H9 (cell line): ENCODE data around the gene BBIP1. TPM values are rescaled to one million over a fixed set of nuclear protein-coding genes. Genes with fewer than 3 reads are reported as not detected.

ENCODE experiments used
- DNase-seq: peaks from one replicate; pipeline ENCODE4 v3.0.0-alpha.2; 2017
- H2AFZ ChIP-seq: one replicate; pipeline ENCODE4 v1.6.1; 2013; ENCODE audit warnings: mild to moderate bottlenecking, low read length, control low read depth, moderate library complexity
- H2AK5ac ChIP-seq: 2 replicates; pipeline ENCODE4 v1.6.1; 2013; ENCODE audit warnings: low read length, control low read depth, mixed read lengths; ENCODE audit not compliant: insufficient read length
- H2BK120ac ChIP-seq: one replicate; pipeline ENCODE4 v1.6.1; 2013; ENCODE audit warnings: low read depth, mild to moderate bottlenecking, low read length, control low read depth, inconsistent platforms; ENCODE audit not compliant: poor library complexity, severe bottlenecking
- H2BK12ac ChIP-seq: 2 replicates; pipeline ENCODE4 v1.6.1; 2013; ENCODE audit warnings: low read length, control low read depth, mixed read lengths, low read depth; ENCODE audit not compliant: insufficient read length
- H2BK15ac ChIP-seq: 2 replicates; pipeline ENCODE4 v1.6.1; 2013; ENCODE audit warnings: low read depth, low read length, control low read depth
- H2BK20ac ChIP-seq: one replicate; pipeline ENCODE4 v1.6.1; 2013; ENCODE audit warnings: low read depth, mild to moderate bottlenecking, low read length, control low read depth, inconsistent platforms; ENCODE audit not compliant: poor library complexity, severe bottlenecking
- H2BK5ac ChIP-seq: 2 replicates; pipeline ENCODE4 v1.6.1; 2013; ENCODE audit warnings: low read length, control low read depth, mixed read lengths; ENCODE audit not compliant: insufficient read length
- H3K14ac ChIP-seq: 2 replicates; pipeline ENCODE4 v1.6.1; 2013; ENCODE audit warnings: low read length, control low read depth; ENCODE audit not compliant: insufficient read depth
- H3K18ac ChIP-seq: 2 replicates; pipeline ENCODE4 v1.6.1; 2013; ENCODE audit warnings: low read depth, mild to moderate bottlenecking, mixed read lengths, low read length, control low read depth; ENCODE audit not compliant: insufficient read length
- H3K23ac ChIP-seq: 2 replicates; pipeline ENCODE4 v1.6.1; 2013; ENCODE audit warnings: low read length, control low read depth, mixed read lengths, low read depth; ENCODE audit not compliant: insufficient read length
- H3K23me2 ChIP-seq: 2 replicates; pipeline ENCODE4 v1.6.1; 2013; ENCODE audit warnings: low read depth, mild to moderate bottlenecking, mixed read lengths, low read length, control low read depth; ENCODE audit not compliant: insufficient read length, poor library complexity, severe bottlenecking
- H3K27ac ChIP-seq: 2 replicates; pipeline ENCODE4 v1.5.1; 2013; ENCODE audit warnings: low read length, control low read depth, mixed read lengths, low read depth; ENCODE audit not compliant: insufficient read length
- H3K27me3 ChIP-seq: 2 replicates; pipeline ENCODE4 v1.6.1; 2013; ENCODE audit warnings: low read length, control low read depth, inconsistent platforms; ENCODE audit not compliant: insufficient read depth
- H3K4ac ChIP-seq: 2 replicates; pipeline ENCODE4 v1.6.1; 2013; ENCODE audit warnings: low read depth, mild to moderate bottlenecking, control low read depth, inconsistent platforms, low read length, moderate library complexity
- H3K4me1 ChIP-seq: 2 replicates; pipeline ENCODE4 v1.6.1; 2013; ENCODE audit warnings: low read length, control low read depth, inconsistent platforms; ENCODE audit not compliant: insufficient read depth
- H3K4me2 ChIP-seq: 2 replicates; pipeline ENCODE4 v1.6.1; 2013; ENCODE audit warnings: low read length, control low read depth, mixed read lengths; ENCODE audit not compliant: insufficient read length, insufficient read depth
- H3K56ac ChIP-seq: 2 replicates; pipeline ENCODE4 v1.6.1; 2013; ENCODE audit warnings: low read depth, mild to moderate bottlenecking, mixed read lengths, low read length, control low read depth; ENCODE audit not compliant: insufficient read length
- H3K79me1 ChIP-seq: 2 replicates; pipeline ENCODE4 v1.6.1; 2013; ENCODE audit warnings: low read depth, mild to moderate bottlenecking, moderate library complexity, low read length, control low read depth, inconsistent platforms; ENCODE audit not compliant: insufficient read depth, poor library complexity, severe bottlenecking
- H3K79me2 ChIP-seq: 2 replicates; pipeline ENCODE4 v1.6.1; 2013; ENCODE audit warnings: low read length, control low read depth, inconsistent platforms; ENCODE audit not compliant: insufficient read depth
- H3K9ac ChIP-seq: 2 replicates; pipeline ENCODE4 v1.6.1; 2013; ENCODE audit warnings: low read length, control low read depth, mixed read lengths; ENCODE audit not compliant: insufficient read length; ENCODE audit errors: extremely low read depth
- H3K9me3 ChIP-seq: one replicate; pipeline ENCODE4 v1.6.1; 2013; ENCODE audit warnings: low read depth, low read length, inconsistent platforms; ENCODE audit not compliant: control insufficient read depth
- H3T11ph ChIP-seq: one replicate; pipeline ENCODE4 v1.6.1; 2013; ENCODE audit warnings: mild to moderate bottlenecking, low read length, control low read depth, inconsistent platforms
- H4K20me1 ChIP-seq: one replicate; pipeline ENCODE4 v1.6.1; 2013; ENCODE audit not compliant: control insufficient read depth, insufficient read length, insufficient read depth
- H4K5ac ChIP-seq: 2 replicates; pipeline ENCODE4 v1.6.1; 2013; ENCODE audit warnings: low read depth, mild to moderate bottlenecking, mixed read lengths, low read length, control low read depth; ENCODE audit not compliant: insufficient read length
- H4K8ac ChIP-seq: replicated peaks from 2 replicates; pipeline ENCODE4 v1.6.1; 2013; ENCODE audit warnings: low read length, control low read depth, mixed read lengths, low read depth; ENCODE audit not compliant: insufficient read length
- H4K91ac ChIP-seq: 2 replicates; pipeline ENCODE4 v1.6.1; 2013; ENCODE audit warnings: low read depth, mild to moderate bottlenecking, moderate library complexity, mixed read lengths, low read length, control low read depth; ENCODE audit not compliant: insufficient read length
- H3K27ac Mint-ChIP-seq, 3 experiments: 2 replicates in 2 of 3; 3 replicates in 1 of 3; pipeline ENCODE4 v1.8.0; 2020 to 2021; ENCODE audit warnings: mixed read lengths in 3 of 3, mild to moderate bottlenecking in 1 of 3, moderate library complexity in 1 of 3
- H3K27me3 Mint-ChIP-seq: 2 replicates; pipeline ENCODE4 v1.8.0; 2021; ENCODE audit warnings: low read depth, mild to moderate bottlenecking, moderate library complexity, mixed read lengths
- H3K36me3 Mint-ChIP-seq, 3 experiments: 2 replicates in 2 of 3; 3 replicates in 1 of 3; pipeline ENCODE4 v1.8.0; 2020 to 2021; ENCODE audit warnings: low read depth in 3 of 3, mixed read lengths in 3 of 3; ENCODE audit not compliant: insufficient read depth in 1 of 3
- H3K4me1 Mint-ChIP-seq, 2 experiments: 2 replicates each; pipeline ENCODE4 v1.8.0; 2020; ENCODE audit warnings: mixed read lengths in 2 of 2
- H3K4me3 Mint-ChIP-seq, 2 experiments: 2 replicates in 1 of 2; 3 replicates in 1 of 2; pipeline ENCODE4 v1.8.0; 2020 to 2021; ENCODE audit warnings: mild to moderate bottlenecking in 2 of 2, mixed read lengths in 2 of 2, moderate library complexity in 1 of 2
- H3K9me3 Mint-ChIP-seq, 2 experiments: 2 replicates in 1 of 2; 3 replicates in 1 of 2; pipeline ENCODE4 v1.8.0; 2020; ENCODE audit warnings: mild to moderate bottlenecking in 2 of 2, mixed read lengths in 2 of 2, moderate library complexity in 1 of 2
- CTCF ChIP-seq: fragments of 200-600 bp; sonication (generic); conservative IDR thresholded peaks from 3 replicates; pipeline ENCODE4 v1.8.0; 2021; ENCODE audit warnings: antibody characterized with exemption, mild to moderate bottlenecking
- WGBS: extraction: QIAGEN DNeasy Blood & Tissue Kit; methylation state at CpG from one replicate; pipeline ENCODE4 v1.1.7; 2013; ENCODE audit warnings: missing lambda C conversion rate, low lambda C conversion rate, mixed read lengths; ENCODE audit not compliant: insufficient read length; ENCODE audit errors: extremely low coverage; 5-methylcytosine and 5-hydroxymethylcytosine counted together
- total RNA-seq: library from RNA; stranded (reverse); gene quantifications from 2 replicates; pipeline ENCODE4 v1.2.1, GENCODE V29; 2021

BBIP1 gene
- total RNA-seq, 1 experiment from 2014 or later = 18.8 TPM

- no peak overlapping the region for H3K27ac ChIP-seq
- H3K56ac ChIP-seq = no peak overlapping the region
- no peak overlapping the region for H2BK15ac ChIP-seq
- no peaks in the 10 kb centered on the region for H3K9me3 ChIP-seq
- H4K91ac ChIP-seq = no peak overlapping the region
- H2BK12ac ChIP-seq = no peak overlapping the region
- no peak overlapping the region for H3K23ac ChIP-seq
- H3K4ac ChIP-seq = no peak overlapping the region
- no peak overlapping the region for H3K9ac ChIP-seq
- no peak overlapping the region for H3T11ph ChIP-seq
- no peak overlapping the region for H2BK120ac ChIP-seq
- no peak for DNase-seq
- H3K27me3 ChIP-seq = no peaks in the 10 kb centered on the region
- peaks cover 12% of the 10 kb centered on the region; the same call in 1 of the 2 replicates for H3K79me2 ChIP-seq
- H3K27ac Mint-ChIP-seq = no peak overlapping the region
- no peak overlapping the region for H3K4me3 Mint-ChIP-seq
- H2AK5ac ChIP-seq = no peak overlapping the region
- no peak overlapping the region for H2BK5ac ChIP-seq
- H4K8ac ChIP-seq = no peak overlapping the region
- H3K27me3 Mint-ChIP-seq = no peaks in the 10 kb centered on the region; the same call in 1 of the 2 replicates
- peaks cover 5 to 8% of the 10 kb centered on the region in 2 experiments for H3K4me1 Mint-ChIP-seq
- no peaks in the 10 kb centered on the region for H3K9me3 Mint-ChIP-seq
- no peaks in the 10 kb centered on the region for H3K79me1 ChIP-seq
- H2AFZ ChIP-seq = no peak overlapping the region
- peaks cover 5% of the 10 kb centered on the region for H3K4me1 ChIP-seq
- no peaks in the 10 kb centered on the region for H3K23me2 ChIP-seq
- no peak overlapping the region for H3K4me2 ChIP-seq
- H3K14ac ChIP-seq = no peak overlapping the region
- no peak overlapping the region for H4K5ac ChIP-seq
- TF ChIP-seq CTCF = no peak
- H4K20me1 ChIP-seq = no peaks in the 10 kb centered on the region
- H3K36me3 Mint-ChIP-seq = peaks cover 0 to 6% (median 0%) of the 10 kb centered on the region in 3 experiments; a peak in 1 of 7 replicates
- WGBS = no CpG with 5 or more reads among the region's 1 CpG
- no peak overlapping the region for H3K18ac ChIP-seq
- H2BK20ac ChIP-seq = no peak overlapping the region
Observed at GRCh38 chr10:110932505-110933180, 13.7 kb upstream of the BBIP1 start.
